Measurements from ENCODE around the gene NEUROD2. TPM values are rescaled to one million over a fixed set of nuclear protein-coding genes. Genes with fewer than 3 reads are reported as not detected.
A peak's percentile ranks its signal among the peaks of the same experiment; 100 is the strongest.

The NEUROD2 gene
- total RNA-seq, 1 donor from 2014 or later = not detected

DNA sequence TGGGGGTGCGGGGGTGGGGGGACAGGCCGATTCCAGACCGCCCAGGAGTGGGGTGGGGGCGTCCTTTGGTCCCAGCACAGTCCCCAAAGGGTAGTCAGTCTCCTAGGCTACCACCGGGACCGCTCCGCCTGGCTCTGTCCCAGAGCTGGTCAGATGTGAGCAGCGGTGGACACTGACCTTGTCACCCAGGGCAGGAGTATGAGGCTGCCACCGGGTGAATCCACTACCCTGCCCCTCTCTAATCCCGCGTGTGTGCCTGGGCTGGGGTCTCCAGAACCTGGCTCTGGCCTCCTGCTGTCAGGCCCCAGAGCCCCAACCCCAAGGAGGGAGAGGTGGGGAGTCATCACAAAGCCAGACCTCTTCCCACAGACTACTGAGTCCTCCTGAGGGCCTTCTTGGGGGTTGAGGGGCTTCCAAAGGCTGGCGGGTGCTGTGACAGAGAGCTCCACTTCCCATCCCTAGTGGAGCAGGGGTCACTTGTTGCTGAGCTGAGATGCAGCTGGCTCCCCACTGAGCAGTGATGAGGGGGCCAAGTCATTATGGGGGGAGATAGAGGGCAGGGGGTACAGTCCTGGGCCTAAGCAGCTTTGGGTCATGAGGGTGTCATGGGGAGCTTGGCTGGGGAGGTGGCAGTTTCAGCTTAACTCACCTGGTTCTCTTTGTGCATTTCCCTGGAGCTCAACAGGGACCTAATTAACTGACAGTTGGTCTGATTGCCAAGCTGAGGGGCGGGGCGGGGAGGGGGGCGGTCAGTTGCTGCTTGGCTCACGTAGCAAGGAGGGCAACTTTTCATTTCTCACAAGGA, 20.2 kb upstream of the NEUROD2 start:
- FAIRE-seq (no peak), DNase-seq (ENCODE audit: low read depth) (no peak)
- Histone ChIP-seq H3K9me3 (ENCODE audit: insufficient read depth, low read depth, low read length) (no peaks in the 10 kb centered on the region), H3K79me2 (ENCODE audit: insufficient read depth, low read length) (no peaks in the 10 kb centered on the region), H3K36me3 (ENCODE audit: insufficient read depth, low read length) (no peaks in the 10 kb centered on the region), H4K20me1 (ENCODE audit: insufficient read depth, low read length) (no peaks in the 10 kb centered on the region), H3K27me3 (ENCODE audit: insufficient read depth, low read length) (peaks cover 61% of the 10 kb centered on the region), H3K9ac (ENCODE audit: low read length) (no peak overlapping the region), H3K27ac (ENCODE audit: low read depth, low read length) (no peak overlapping the region), H3K4me1 (ENCODE audit: insufficient read depth, low read length) (peaks cover 5% of the 10 kb centered on the region), H3K4me3 (ENCODE audit: insufficient read depth, low read depth, low read length) (no peak overlapping the region), H2AFZ (ENCODE audit: low read depth, low read length) (no peak overlapping the region), H3K4me2 (ENCODE audit: low read length) (no peak overlapping the region)
- Mint-ChIP-seq H3K9me3 (ENCODE audit: unreplicated experiment) (no peaks in the 10 kb centered on the region), H3K27ac (ENCODE audit: unreplicated experiment) (no peak overlapping the region), H3K36me3 (ENCODE audit: low read depth, unreplicated experiment) (no peaks in the 10 kb centered on the region), H3K27me3 (ENCODE audit: low read depth, unreplicated experiment) (peaks cover 67% of the 10 kb centered on the region), H3K4me1 (ENCODE audit: low read depth, unreplicated experiment) (peaks cover 2% of the 10 kb centered on the region), H3K4me3 (ENCODE audit: unreplicated experiment) (no peak overlapping the region)
- no peak for TF ChIP-seq EZH2 (IDR thresholded peaks at IDR 0.05; ENCODE audit: insufficient read depth, low read length)

DNA sequence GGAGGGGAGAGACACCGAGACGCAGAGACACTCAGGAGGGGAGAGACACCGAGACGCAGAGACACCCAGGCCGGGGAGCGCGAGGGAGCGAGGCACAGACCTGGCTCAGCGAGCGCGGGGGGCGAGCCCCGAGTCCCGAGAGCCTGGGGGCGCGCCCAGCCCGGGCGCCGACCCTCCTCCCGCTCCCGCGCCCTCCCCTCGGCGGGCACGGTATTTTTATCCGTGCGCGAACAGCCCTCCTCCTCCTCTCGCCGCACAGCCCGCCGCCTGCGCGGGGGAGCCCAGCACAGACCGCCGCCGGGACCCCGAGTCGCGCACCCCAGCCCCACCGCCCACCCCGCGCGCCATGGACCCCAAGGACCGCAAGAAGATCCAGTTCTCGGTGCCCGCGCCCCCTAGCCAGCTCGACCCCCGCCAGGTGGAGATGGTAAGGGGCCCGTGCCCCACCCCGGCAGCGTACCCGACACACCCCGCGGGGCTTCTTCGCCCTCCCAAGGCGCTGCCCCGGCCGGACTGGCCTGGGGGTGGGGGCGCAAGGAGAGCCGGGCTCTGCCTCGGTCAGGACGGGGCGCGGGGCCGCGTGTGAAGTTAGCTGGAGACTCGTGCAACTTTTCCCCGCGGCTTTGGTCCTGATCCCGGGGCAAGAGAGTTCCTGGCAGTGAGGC, 19.5 kb upstream of the NEUROD2 start:
- H3K36me3 Mint-ChIP-seq (ENCODE audit: low read depth, unreplicated experiment) = no peaks in the 10 kb centered on the region
- no peaks in the 10 kb centered on the region for H3K36me3 ChIP-seq (ENCODE audit: insufficient read depth, low read length)

More for the DNA sequence above, 19.5 kb upstream of the NEUROD2 start:
- H3K9me3 Mint-ChIP-seq (ENCODE audit: unreplicated experiment) = no peaks in the 10 kb centered on the region
- peaks cover 2% of the 10 kb centered on the region for H3K4me1 Mint-ChIP-seq (ENCODE audit: low read depth, unreplicated experiment)
- no peak overlapping the region for H3K27ac Mint-ChIP-seq (ENCODE audit: unreplicated experiment)
- H3K27ac ChIP-seq (ENCODE audit: low read depth, low read length) = no peak overlapping the region
- no peaks in the 10 kb centered on the region for H4K20me1 ChIP-seq (ENCODE audit: insufficient read depth, low read length)
- no peaks in the 10 kb centered on the region for H3K79me2 ChIP-seq (ENCODE audit: insufficient read depth, low read length)
- peak; percentile 99 for TF ChIP-seq EZH2 (IDR thresholded peaks at IDR 0.05; ENCODE audit: insufficient read depth, low read length)
- TF ChIP-seq, protein P1, sequence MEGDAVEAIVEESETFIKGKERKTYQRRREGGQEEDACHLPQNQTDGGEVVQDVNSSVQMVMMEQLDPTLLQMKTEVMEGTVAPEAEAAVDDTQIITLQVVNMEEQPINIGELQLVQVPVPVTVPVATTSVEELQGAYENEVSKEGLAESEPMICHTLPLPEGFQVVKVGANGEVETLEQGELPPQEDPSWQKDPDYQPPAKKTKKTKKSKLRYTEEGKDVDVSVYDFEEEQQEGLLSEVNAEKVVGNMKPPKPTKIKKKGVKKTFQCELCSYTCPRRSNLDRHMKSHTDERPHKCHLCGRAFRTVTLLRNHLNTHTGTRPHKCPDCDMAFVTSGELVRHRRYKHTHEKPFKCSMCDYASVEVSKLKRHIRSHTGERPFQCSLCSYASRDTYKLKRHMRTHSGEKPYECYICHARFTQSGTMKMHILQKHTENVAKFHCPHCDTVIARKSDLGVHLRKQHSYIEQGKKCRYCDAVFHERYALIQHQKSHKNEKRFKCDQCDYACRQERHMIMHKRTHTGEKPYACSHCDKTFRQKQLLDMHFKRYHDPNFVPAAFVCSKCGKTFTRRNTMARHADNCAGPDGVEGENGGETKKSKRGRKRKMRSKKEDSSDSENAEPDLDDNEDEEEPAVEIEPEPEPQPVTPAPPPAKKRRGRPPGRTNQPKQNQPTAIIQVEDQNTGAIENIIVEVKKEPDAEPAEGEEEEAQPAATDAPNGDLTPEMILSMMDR (IDR thresholded peaks at IDR 0.05; ENCODE audit: insufficient read depth, low read depth, low read length) = no peak
- no peaks in the 10 kb centered on the region for H3K9me3 ChIP-seq (ENCODE audit: insufficient read depth, low read depth, low read length)
- peak overlapping the region; percentile 41 for H2AFZ ChIP-seq (ENCODE audit: low read depth, low read length)
- no peak overlapping the region for H3K4me3 ChIP-seq (ENCODE audit: insufficient read depth, low read depth, low read length)
- peak overlapping the region; percentile 77 for H3K4me2 ChIP-seq (ENCODE audit: low read length)
- DNase-seq (ENCODE audit: low read depth) = no peak
- H3K27me3 Mint-ChIP-seq (ENCODE audit: low read depth, unreplicated experiment) = peaks cover 70% of the 10 kb centered on the region
- peaks cover 7% of the 10 kb centered on the region for H3K4me1 ChIP-seq (ENCODE audit: insufficient read depth, low read length)
- peak overlapping the region; percentile 67 for H3K4me3 Mint-ChIP-seq (ENCODE audit: unreplicated experiment)
- FAIRE-seq = no peak
- peaks cover 61% of the 10 kb centered on the region for H3K27me3 ChIP-seq (ENCODE audit: insufficient read depth, low read length)
- H3K9ac ChIP-seq (ENCODE audit: low read length) = no peak overlapping the region

Measured in astrocyte (in vitro differentiated cells and primary cell).